ENCODE measurements around the gene ATP2B2.

Gene ATP2B2

DNA sequence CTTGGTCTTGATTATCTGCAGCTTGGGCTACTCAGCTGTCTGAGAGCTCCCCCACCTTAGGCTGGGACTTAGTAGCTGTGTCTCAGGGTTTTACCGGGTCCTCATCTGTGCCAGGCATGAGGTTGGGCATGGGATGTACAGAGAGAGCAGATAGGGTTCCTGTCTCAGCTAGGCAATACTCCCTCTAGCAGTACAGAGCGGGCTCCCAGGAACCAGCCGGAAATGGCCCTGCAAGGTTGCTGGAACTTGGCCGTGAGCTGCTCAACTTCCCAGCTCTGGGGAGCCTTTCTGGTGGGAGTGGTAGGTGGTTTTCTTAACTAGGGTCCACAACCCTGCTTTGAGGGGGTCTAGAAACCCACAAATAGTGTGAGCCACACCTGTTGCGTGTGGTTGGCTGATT lies 58.3 kb downstream of the ATP2B2 start:
- DNase-seq: no peak

DNA sequence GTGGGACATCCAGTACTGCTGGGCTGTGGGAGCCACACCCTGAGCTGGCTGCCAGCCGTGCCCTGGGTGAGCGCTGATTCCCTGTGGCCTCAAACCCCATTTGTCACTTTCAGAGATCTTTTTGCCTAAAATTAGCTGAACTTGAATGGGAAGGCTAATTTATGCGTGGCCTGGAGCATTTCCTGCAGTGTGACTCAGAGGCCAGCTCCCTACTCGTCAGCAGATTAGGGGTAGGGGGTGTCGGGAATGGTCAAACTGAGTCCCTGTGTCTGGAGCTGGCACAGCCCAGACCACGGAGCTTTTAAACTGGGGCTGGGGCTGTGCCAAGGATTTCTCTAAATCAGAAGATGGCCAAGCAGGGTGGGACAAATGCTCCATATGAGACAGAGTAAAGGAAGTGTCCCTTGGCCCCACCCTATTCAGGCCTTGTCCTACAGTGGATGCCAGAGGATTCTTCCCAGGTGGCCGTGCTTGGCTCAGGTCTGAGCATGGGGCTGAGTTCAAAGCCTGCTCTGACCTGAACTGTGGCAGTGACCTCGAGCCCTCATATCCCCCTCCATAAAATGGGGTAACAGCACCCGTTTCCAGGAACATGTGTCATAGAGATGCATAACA lies 59.7 kb downstream of the ATP2B2 start:
- no peak for DNase-seq

DNA sequence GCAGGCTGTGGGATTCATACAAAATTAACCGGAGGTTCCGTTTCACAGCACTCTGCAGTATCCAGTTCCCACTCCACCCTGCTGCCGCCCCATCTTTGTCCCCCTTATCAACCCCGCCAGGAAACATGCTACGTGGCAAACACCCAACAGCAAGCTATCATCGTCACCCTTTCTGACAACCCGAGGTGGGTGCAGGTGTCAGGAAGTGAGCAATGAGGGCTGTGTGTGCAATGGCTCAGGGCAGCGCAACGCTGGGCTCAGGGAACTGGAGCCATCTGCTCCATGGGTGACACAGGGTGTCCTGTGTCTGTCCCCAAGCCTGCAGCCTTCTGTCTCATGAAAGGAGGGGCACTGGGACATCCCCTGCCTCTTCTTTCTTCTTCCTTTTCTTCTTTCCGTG lies 60.9 kb downstream of the ATP2B2 start:
- no peak for DNase-seq

DNA sequence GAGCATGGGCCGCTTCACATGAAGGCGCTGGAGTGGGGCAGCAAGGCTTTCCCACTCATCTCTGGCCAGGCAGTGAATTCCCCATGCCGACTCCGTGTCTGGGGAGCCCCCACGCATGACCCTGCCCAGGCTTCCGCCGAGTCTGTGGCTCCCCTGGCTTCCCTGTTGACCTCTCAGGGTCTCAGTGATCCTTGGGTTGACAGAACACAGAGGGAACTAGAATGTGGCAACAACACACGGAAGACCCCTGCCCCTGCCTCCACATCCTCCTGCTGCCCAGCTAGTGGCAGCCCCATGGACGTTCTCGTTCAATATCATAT lies 61.3 kb downstream of the ATP2B2 start:
- DNase-seq: no peak

DNA sequence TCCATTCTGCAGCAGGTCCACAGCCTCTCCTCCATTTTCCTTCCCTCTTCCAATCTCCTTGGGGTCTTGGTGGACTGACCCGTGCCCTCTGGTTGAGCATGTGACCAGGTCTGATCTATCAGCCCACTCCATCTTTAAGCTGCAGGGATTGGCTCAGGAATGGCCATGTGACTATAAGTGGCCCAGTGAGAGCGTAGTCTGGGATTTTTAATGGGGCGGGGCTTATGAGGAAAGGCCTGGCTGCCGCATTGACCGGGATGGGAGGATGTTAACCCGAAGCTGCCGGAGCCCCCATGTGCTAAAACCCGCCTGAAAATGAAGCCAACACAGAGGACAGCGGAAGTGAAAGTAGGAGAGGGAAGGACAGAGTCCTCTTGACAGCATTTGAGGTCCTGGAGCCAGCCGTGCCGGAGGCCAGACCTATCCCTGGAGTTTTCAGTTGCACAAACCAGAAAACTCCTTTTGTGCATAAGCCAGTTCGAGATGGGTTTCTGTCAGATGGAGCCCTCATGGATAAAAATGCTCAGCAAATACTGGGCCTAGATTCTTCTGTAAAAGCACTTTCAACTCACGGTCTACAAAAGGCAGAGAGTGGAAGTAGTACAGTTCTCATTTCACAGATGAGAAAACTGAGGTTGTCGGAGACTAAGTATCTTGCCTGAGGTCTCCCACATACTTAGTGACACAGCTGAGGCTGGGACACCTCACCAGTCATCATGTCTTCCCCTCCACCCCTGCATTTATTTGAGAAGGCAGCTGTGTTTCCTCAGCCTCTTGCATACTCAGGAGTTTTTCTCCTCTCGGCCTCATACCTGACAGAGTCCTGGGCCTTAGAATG lies 61.9 kb downstream of the ATP2B2 start:
- no peak for DNase-seq

DNA sequence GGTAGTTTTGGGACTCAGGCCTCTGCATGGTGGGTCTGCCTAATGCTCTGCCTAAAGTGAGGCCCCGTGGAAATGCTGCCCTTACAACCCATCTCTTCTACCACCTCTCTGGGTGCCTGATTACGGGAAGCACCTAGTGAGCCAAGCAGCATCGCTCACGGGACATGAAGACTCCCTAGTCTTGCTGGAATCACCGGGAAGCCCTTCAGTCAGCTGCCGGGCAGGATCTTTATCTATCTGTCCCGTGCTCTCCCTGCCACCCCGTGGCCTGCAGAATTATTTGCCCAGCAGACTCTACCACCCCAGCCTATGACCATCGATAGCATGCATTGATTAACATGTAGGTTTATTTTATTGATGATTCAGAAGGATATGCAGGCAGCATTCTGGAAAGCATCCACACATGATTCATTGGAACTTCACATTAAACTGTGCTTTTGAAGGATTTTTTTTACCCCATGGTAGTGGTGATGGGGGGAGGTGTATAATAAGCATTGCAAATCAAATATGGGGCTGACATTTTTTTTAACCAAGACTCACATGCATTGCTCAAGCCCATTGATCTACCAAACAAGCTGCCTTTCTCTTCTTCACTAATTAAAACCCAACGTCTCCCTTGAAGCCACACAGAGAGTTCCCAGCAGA lies 63.1 kb downstream of the ATP2B2 start:
- no peak for DNase-seq

DNA sequence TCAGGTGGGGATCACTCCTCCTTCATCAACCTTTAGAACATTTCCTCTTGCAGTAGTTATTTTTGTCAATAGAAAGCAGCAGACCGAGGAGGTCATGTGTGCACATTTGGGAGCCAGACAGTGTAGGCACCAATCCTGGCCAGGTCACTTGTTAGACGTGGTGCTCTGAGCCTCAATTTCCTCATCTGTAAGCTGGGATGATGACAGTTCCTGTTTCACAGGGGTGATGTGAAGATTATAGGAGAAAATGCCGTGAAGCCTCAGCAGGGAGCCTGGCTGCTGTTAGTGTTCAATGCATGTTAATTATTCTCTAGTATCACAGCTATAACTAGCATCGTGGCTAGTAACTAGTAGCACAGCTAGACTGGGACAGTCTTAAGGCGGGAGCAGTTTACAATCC lies 64.7 kb downstream of the ATP2B2 start:
- no peak for DNase-seq

DNA sequence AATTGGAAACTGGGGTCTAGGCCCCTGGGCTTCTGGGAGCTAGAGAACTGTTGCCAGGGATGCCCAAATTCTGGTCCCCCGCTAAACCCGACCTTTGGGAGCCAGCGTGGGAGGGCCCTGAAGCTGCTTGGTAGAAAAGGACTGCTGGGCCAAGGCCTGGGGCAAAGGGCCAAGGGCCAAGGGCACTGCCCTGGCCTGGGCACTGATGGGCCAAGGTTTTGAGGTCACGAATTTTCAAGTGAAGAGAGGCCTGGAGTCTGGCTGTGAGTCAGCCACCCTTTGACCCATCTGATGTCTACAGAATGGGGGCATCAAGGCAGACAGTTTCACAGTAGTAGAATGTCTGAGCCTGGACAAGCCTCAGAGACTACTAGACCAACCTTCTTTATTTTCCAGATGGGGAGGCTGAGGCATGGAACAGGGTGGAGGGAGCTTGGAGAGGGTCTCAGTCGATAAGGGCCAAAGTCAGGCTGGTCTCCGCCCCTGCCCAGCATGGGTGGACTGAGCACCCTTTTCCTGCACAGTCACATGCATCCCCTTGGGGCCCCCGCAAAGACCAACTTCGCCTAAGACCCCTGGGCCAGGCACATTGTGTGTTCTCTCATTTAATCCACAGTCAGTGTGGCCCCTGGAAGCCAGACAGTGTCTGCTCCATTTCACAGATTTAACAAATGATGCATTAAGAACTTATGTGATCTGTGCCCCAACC lies 66.3 kb downstream of the ATP2B2 start:
- no peak for DNase-seq

DNA sequence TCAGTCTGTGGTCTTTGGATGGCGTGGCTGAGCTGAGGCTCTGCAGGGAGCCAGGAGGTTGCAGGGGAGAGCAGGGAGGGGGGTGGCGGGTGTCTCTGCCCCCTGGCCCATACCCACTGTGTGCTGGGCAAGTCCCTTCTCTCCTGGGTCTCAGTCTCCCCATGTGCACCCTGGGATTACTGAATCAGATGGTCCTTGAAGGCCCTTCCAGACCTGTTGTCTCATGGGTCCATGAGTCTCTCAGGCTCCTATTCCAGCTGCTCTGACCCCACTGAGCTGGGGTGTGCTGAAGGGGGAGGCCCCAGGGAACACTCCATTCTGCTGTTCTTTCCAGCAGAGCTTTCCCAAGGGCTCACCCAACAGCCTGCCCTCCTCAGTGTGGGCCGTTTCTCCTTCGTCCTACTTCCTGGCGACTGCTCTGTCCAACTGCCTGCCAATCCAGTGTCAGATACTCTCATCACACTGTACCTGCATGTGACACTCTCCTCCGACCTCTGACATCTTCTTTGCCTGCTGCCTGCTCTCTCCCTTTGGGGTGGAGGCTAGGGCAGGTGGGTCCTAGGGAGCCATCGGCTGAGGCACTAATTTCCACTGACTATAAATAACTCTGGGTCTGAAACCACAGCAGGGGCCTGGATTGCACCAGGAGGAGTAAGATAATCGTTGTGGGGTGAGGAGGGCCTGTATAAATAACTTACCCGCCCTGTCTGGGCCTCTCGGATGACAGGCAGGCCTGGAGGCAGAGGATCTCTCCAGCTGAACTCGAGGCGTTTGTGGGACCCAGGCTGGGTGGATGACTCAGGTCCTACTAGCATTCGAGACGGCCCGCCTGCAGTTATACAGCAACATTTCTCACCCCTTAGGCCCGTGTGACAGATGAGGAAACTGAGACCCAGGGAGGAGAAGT lies 67.1 kb downstream of the ATP2B2 start:
- DNase-seq: no peak

DNA sequence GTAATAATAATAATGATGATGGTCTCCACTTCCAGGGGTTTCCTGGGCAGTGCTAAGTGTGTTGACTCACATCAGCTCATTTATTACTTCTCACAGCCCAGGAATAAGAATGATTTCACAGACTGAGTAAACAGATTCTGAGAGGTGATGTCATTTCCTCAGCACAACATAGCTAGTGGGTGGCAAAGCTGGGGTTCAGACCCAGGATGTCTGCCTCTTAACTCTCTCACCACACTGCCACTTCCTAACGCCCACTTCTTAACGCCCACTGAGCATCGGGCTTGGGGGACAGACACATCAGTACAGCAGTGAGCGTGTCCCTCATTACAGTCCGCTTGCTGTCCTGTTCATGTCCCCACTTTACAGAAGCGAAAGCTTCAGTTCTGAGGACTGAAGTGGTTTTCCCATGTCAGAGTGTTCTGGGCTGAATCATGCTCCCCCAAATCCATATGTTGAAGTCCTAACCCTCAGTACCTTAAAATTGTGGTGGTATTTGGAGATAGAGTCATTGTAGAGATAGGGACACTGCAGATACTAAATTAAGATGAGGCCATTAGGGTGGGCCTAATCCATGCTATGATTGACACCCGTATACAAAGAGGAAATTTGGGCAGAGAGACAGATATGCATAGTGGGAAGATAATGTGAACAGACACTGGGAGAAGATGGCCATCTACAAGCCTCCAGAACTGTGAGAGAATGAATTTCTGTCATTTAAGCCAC lies 68.0 kb downstream of the ATP2B2 start:
- DNase-seq: peak; percentile 49 to 85

DNA sequence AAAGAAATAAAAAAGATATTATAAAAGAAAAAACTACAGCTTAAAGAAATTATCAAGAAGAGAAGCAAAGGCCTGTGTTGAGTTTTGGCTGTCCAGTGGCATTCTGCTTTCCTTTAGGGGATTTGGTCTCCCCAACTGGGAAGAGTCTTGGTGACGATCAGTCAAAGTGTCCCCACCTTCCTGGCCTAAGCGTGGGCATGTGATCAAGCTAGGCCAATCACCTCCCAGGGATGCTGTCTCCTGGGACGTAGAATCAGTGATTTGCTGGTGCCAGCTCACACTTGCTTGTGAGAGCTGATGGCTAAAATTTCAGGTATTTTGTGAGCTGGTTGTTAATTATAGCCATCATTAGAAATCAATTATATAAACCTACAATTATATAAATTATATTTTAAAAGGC lies 69.5 kb downstream of the ATP2B2 start:
- DNase-seq: no peak

DNA sequence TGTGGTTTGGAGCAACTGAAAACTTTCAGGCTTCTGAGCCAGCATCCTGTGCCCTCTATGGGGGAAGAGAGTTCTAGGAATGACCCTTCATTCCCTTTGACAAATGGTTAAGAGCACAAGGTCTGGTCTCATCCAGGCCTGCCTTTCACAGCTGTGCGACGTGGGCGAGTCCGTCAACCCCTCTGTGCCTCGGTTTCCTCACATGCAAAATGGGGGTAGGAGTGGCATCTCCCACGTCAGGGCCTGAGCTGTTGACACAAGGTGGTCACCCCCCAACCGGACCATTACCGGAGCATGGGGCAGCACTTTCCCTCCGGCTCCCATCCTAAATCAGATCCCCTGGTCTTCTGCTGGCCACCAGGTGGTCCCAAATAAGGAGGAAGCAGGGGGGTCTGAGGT lies 70.4 kb downstream of the ATP2B2 start:
- DNase-seq: no peak

DNA sequence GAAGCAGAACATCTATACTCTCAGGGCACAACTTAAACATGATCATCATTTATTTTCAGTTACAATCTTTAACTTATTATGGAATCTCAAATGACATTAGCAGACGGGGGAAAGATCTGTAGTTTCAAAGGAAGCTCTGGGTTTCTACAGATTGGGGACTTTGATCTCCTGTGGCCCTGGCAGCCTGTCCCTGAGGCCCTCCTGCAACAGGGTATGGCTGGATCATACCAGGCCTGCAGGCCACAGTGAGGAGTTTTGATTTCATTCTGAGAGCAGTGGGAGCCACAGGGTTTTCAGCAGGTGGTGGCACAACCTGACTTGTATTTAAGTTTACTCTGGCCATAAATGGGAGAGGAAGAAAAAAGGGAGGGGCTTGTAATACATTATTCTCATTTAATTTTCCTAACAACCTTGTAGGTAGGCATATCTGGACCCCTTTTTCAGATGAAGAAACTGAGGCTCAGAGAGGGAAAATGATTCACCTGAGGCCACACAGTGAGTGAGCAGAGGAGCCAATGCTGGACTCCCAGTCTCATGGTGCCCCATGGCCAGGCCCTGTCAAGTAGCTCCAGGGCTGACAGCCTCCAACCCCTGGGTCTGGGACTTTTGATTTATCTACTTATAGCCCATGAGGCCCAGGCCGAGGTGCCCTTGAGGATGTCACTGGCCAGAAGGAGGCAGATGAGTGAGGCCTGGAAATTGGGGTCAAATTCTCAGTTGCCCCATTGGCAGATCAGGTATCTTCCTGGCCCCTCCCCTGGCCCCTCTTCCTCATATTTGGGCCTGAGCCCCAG lies 71.0 kb downstream of the ATP2B2 start:
- DNase-seq: no peak

DNA sequence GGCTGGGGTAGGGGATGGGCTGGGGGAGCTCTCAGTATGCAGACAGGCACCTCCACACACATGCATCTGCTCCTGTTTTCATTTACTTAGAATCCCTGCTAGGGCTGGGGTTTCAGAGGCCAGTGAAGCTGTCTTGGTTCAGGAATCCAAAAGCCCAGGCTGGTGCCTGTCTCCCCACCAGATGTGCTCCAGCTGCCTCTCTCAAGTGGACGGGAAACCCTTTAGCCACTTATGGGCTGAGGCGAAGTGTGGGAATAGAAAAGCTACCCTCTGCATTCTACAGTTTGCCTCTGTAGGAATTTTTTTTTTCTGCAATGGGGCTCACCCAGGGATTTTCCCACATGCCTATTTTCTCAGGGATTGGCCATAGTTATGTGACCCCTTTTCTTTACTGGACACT lies 72.5 kb downstream of the ATP2B2 start:
- DNase-seq: no peak

DNA sequence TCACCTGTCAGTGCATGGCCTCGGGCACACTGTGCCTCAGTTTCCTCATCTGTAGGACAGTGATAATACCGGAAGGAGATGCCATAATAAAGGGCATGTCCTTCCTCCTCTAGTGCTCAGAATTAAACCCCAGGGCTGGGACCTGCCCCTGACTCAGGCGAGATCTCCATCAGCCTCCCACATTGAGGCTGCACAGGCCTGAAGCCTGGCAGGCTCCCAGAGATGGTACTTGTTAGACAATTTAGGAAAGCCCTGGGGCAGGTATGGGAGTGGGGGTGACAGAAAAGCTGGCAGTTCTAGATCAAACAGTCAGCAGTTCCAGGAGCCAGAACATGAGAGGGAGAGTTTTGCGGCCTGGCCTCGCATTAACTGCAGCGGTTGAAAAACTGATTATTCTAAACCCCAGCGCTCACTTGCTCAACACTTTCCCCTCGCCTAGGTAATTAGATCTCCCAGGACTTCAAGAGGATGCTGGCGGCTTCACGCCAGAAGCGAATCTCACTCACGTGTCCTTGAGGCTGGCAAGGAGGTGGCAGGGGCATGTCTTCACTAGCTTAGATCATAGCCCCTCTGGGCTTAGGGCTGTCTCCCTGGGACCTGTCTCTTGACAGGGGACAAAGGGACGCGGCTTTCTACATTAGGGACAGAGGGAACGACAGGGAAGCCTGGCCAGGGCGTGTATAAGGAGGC lies 73.1 kb downstream of the ATP2B2 start:
- DNase-seq: no peak

DNA sequence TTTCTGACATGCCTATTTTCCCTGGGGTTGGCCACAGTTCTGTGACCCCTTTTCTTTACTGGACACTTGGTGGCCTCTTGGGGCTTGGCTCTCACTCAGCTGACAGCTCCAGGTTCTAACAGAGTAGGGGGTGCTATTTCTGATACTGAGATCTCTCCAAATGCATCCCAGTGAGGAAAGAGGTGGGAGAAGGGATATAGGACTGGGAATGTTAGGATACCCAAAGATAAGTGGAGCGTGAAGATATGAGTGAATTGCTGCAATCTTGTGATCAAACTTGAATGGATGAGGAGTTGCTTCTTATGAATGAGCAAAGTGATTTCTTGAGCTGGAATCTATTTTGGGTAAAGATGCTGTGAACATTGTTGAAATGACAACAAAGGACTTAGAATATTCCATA lies 74.6 kb downstream of the ATP2B2 start:
- DNase-seq: no peak

DNA sequence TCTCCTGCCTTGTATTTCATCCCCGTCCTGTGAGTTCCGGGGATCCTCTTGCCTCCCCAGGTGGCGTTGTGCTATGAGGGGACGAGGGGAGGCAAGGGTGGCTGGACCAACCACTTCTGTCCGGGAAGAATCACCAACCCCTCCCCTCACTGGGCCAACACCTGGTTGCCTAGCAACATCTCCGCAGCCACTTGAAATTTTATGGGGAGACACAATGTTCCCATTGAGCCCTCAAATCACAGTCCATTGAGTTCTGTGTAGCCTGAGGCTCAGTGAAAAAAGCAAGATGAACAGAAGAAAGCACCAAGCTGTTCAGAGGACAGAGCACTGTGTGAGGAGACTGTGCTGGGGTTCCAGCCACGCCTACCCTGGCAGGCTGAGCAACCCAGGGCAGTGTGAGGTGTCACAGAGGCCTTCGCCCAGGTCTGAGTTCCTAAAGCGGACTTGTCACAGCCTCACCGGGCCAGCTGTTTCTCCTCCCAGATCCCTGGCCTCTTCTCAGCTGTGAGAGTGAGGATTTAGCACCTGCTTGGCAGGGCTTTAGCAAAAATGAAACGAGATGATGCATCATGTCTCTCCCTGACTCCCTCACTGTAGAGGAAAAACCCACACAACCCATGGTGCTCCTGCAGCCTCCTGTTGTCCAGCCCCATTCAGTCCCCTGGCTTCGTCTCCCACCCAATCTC lies 76.8 kb downstream of the ATP2B2 start:
- DNase-seq: no peak

DNA sequence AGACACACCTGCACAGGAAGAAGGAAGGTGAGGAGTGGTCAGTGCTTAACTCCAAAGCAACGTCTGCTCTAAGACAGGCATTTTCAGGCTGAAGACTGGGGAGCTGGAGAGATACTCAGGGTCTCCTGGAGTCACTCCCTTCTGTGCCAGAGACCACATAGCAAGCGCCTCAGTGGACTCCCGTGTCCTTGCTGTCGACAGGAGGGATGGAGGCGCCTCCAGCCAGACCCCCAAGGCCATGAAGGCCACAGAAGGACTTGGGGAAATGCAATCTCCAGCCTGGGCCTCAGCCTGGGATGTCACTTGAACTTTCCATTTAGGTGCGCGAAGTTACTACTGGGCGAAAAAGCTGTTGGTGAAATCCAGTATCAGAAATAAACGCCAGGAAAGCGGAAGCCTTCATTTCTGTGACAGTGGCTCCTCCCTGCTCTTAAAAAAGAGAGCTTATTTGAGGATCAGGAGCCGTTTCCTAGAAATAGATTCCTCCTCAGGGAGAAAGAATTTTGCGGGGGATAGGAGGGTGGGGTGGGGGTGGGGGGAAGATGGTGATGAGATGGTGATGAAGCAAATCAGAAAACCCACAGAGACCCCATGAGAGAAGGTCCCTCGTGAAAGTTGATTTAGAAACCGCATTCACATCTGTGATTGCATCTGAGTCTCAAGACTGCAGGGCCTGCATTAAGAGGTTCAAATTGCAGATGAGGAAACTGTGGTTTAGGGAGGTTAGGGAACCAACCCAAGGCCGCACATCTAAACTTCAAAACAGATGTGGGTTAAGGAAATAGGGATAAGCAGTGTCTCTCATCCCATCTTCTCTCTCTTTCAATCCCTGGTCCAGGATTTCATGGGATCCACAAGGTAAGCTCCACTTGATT lies 78.8 kb downstream of the ATP2B2 start:
- DNase-seq: no peak

Measured in stimulated activated CD4-positive, alpha-beta T cell treated with anti-CD3 and anti-CD28 coated beads, Interleukin-4, amount 100 ng/mL, for 4 hours (primary cell).